ENCODE results near the gene BCL11B. TPM values are rescaled to one million over a fixed set of nuclear protein-coding genes. Genes with fewer than 3 reads are reported as not detected.

The BCL11B gene
- total RNA-seq, 6 donors from 2014 or later: 1.1 to 4.5 (median 2.2) TPM

DNA sequence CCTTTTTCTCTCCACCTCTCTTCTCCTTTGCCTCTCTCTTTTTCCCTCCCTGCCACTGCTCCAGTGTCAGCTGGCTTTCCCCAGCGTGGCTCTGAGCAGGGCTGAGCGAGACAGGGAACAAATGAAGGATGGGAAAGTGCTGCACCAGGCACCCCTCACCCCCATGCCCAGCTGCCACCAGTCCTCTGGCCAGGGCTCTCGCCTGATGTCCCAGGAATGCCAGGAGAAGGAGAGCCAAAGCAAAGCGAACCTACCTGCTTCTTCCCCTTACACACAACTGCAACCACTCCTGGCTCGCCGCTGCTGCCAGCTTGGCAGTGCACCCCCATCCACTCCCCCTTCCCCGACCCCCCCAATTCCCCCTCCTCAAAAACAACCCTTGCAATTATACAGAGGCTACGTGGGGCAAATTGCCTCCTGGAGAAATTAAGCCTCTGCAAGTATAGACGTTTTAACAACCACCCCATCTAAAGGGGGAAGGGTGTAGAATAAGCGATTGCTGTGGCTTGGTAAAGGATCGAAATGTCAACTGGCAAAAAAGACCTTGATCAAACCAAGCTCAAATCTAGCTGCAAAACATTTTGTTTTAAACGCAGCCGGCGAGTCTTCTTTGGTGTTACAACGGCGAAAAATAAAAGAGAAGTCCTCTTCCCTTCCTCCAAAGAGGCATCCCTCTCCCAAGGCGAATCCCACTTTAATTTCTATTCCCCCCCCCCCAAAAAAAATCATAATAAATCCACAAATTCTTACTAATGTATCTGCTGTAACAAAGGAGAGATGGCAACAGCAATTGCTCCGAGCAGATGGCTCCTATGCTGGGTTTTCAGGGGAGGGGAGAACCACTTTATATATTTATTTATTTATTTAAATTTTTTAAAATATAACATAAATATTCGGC is 2.9 kb downstream of the BCL11B start:
- DNase-seq (no peak), ATAC-seq (ENCODE audit: low FRiP score in 2 of 2) (no peak)
- WGBS, 2 donors: 11 to 16% methylated on average over 19 of the region's 19 CpGs
- peak overlapping the region in 3 of 4 donors; percentile 36 to 50 (median 44) for H3K4me3 ChIP-seq
- peak overlapping the region in 2 of 4 donors; percentile 58 to 72 for H3K27ac ChIP-seq
- peaks cover 0 to 39% (median 30%) of the 10 kb centered on the region in 4 donors for H3K27me3 ChIP-seq
- H3K4me1 ChIP-seq: peaks cover 35 to 46% (median 39%) of the 10 kb centered on the region in 4 donors
- H3K9me3 ChIP-seq: no peaks in the 10 kb centered on the region
- TF ChIP-seq, protein P1, sequence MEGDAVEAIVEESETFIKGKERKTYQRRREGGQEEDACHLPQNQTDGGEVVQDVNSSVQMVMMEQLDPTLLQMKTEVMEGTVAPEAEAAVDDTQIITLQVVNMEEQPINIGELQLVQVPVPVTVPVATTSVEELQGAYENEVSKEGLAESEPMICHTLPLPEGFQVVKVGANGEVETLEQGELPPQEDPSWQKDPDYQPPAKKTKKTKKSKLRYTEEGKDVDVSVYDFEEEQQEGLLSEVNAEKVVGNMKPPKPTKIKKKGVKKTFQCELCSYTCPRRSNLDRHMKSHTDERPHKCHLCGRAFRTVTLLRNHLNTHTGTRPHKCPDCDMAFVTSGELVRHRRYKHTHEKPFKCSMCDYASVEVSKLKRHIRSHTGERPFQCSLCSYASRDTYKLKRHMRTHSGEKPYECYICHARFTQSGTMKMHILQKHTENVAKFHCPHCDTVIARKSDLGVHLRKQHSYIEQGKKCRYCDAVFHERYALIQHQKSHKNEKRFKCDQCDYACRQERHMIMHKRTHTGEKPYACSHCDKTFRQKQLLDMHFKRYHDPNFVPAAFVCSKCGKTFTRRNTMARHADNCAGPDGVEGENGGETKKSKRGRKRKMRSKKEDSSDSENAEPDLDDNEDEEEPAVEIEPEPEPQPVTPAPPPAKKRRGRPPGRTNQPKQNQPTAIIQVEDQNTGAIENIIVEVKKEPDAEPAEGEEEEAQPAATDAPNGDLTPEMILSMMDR (IDR thresholded peaks at IDR 0.05): no peak
- TF ChIP-seq EP300 (IDR thresholded peaks at IDR 0.05) (no peak), POLR2AphosphoS5 (IDR thresholded peaks at IDR 0.05) (no peak), POLR2A (IDR thresholded peaks at IDR 0.05) (no peak)
- no peaks in the 10 kb centered on the region for H3K36me3 ChIP-seq

GRCh38 chr14:99267837-99268781 is 3.9 kb downstream of the BCL11B start:
- DNase-seq: no peak

DNA sequence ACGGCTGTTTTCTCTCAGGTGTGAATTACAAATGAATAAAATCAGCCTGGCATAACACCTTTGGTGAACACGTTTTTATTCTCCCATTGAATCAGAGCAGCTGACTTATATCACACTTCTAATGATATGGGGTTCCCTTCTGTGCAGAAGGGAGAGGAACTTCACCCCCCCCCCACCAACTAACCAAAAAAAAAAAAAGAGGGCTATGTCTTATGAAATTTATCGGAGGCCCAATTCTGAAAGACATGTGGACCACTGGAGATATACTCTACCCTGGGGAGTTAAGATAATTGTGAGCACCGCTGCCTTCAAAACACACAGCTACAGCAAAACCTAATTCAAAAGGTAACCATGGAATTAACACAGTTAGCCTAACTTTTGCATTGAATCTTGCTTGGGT is 4.6 kb downstream of the BCL11B start:
- WGBS, 2 donors: 57 to 61% methylated on average over 4 of the region's 4 CpGs
- no peak overlapping the region for H3K4me3 ChIP-seq

More at GRCh38 chr14:99267837-99268781, 3.9 kb downstream of the BCL11B start:
- Histone ChIP-seq H3K36me3 (no peaks in the 10 kb centered on the region), H3K9me3 (no peaks in the 10 kb centered on the region), H3K27me3 (peaks cover 0 to 36% (median 26%) of the 10 kb centered on the region in 4 donors), H3K27ac (peak overlapping the region in 2 of 4 donors; percentile 37 to 72), H3K4me1 (peaks cover 25 to 37% (median 32%) of the 10 kb centered on the region in 4 donors), H3K4me3 (peak overlapping the region in 3 of 4 donors; percentile 36 to 50 (median 44))
- ATAC-seq (ENCODE audit: low FRiP score in 2 of 2): no peak
- TF ChIP-seq POLR2AphosphoS5 (IDR thresholded peaks at IDR 0.05) (no peak), EP300 (IDR thresholded peaks at IDR 0.05) (no peak), POLR2A (IDR thresholded peaks at IDR 0.05) (no peak)
- TF ChIP-seq, protein P1 (IDR thresholded peaks at IDR 0.05): no peak
- WGBS, 2 donors: 43 to 45% methylated on average over 16 of the region's 16 CpGs

More for the DNA sequence above, 4.6 kb downstream of the BCL11B start:
- H3K36me3 ChIP-seq: no peaks in the 10 kb centered on the region
- DNase-seq (no peak), ATAC-seq (ENCODE audit: low FRiP score in 2 of 2) (no peak)
- no peaks in the 10 kb centered on the region for H3K9me3 ChIP-seq
- H3K27ac ChIP-seq: peak overlapping the region in 1 of 4 donors; percentile 72
- H3K27me3 ChIP-seq: peaks cover 0 to 33% (median 23%) of the 10 kb centered on the region in 4 donors
- TF ChIP-seq, protein P1 (IDR thresholded peaks at IDR 0.05): no peak
- TF ChIP-seq EP300 (IDR thresholded peaks at IDR 0.05) (no peak), POLR2AphosphoS5 (IDR thresholded peaks at IDR 0.05) (no peak), POLR2A (IDR thresholded peaks at IDR 0.05) (no peak)
- H3K4me1 ChIP-seq: peaks cover 20 to 30% (median 25%) of the 10 kb centered on the region in 4 donors

Measured in upper lobe of left lung (tissue), 6 donors.